GM19438 (cell line): ENCODE results near the gene RMI1.

Experiments
- ATAC-seq: cut with Tn5 transposase; IDR thresholded peaks from one replicate; pipeline ENCODE4 v1.9.1; 2021; ENCODE audit warnings: low read depth; ENCODE audit not compliant: unreplicated experiment

The RMI1 gene

GRCh38 chr9:83966209-83966582 is 14.4 kb upstream of the RMI1 start:
- ATAC-seq = no peak

- ATAC-seq = no peak
Observed at GRCh38 chr9:83967073-83967472, 13.5 kb upstream of the RMI1 start.

GRCh38 chr9:83969602-83970001 is 11.0 kb upstream of the RMI1 start:
- ATAC-seq = no peak

DNA sequence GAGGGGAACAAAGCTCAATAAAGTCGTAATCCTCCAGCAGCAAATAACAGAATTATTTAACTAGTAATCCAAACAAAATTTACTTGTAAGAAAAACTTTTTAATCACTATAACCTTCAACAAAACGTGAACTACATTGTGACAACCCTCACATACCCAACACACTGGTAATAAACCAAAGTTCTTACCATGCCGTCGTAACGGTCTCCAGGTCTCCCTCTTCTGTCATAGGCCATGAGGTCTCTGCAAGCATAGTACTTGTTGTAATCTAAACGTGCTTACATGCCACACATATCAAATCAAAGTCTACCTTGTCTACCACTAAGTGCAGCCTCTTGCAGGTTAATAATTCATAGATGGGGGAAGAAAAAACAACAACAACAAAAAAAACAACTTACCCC is 9.1 kb upstream of the RMI1 start:
- ATAC-seq = no peak

DNA sequence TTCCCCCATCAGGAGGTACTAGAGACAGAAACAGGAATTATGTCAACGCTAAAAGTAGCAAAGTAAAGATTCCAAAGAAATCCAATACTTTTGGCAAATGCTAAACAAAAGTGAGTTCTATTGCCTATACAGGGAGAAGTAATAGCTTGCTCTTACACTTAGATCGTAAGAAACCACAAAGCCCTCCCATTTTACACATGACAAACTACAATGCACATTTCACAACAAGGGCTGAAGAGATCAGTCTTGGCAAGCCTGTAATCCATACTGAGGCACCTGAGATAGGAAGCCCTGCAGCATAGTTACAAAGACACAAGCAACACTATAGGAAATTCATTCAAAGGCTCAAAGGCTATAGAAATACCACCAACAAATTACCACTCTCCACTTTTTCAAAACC is 8.3 kb upstream of the RMI1 start:
- no peak for ATAC-seq

GRCh38 chr9:83975300-83975699 is 5.3 kb upstream of the RMI1 start:
- no peak for ATAC-seq

DNA sequence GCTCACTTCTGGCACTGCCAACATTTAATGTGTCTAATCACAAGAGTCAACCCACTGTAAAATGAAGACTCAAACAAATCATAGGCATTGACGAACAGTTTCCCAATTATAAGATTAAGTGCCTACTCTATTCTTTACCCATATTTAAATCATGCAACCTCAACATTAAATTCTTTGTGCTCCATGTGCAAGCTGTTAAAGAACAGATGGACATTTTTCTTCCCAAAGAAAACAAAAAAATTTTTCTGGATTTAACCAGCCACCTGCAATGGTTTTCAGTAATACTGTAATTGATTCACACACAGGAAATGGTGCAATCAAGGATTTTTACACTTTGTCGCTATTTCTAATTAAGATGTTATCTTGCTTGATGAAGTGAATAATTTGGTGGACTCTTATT is 4.2 kb upstream of the RMI1 start:
- ATAC-seq = no peak

DNA sequence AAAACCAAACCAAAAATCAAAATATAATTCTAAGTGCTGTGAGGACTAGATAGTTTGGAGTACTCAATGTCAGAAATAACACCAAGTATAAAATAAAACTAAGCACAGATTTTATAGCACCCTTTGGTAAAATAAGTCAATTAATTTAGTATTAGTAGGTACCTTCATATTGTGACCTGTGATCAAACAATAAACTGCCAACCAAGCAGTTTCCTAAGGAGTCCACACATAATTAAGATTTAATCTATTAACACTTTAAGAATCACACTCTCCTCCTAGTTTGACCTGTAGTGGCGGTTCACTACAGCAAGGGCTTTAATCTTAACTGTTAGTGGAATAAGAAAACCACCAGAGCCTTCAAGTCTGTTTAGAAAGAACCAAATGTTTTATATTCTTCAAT is 3.4 kb upstream of the RMI1 start:
- no peak for ATAC-seq

DNA sequence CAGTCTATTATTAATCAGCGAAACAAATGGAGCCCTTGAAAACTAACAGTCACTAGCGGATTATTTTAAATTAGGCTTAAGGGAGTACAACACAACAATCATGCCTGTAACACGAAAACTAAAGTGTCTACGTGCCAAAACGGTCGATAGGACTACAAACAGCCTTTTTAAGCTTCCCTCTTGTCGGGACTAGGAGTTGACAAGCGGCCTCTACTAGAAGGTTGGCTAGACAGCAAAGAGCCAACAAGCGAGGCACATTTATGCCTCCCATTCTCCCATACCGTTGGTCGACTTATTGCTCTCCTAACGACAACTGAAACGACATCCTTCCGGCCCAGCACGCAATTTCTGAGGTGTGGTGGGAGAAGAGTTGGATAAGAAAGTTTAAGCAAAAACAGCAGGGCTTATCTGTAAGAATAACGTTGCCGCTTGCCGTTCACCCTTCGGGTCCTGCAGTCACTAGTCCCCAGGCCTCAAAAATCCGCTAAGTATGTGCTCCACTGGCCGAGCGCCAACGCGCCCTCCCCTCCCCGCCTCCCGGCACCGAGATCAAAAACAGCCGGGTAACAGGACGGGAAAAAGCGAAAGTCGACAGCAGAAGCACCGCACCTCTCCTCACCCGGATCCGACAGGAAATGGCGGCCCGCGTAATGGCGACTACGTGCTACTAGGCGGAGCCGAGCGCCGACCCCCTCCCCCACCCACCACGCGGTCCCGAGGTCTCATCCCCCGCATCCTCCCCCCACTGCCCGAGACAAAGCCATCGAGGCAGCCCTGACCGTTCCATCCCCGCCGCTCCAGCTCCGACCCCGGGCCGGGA is 1.4 kb upstream of the RMI1 start:
- peak; percentile 23 for ATAC-seq

DNA sequence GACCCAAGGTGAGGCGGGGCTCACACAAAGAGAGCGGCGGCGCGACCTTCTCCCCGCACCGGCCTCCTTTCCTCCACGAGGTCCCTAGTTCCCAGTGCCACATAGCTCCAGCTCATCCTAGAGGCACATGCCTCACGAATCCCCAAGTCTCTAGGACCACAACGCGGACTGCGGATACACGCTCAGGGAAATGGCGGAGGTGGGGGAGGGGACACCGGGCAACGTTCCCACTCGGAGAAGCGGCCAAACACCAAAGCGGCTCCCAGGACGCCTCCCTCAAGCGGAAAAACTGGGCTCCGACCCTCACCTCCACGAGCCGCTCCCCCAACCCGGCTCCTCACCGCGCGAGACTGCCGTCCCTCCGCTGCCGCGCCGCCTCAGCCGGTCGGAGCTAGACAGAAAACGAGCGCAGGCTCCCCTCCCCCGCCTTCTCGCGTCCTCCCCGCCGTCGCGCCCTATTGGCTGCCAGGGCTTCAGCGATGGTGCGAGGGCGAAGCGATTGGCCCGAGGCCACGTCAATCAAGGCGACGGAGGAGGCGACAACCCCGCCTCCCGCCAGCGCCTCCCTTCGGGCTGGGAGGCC is 702 bp upstream of the RMI1 start, which contains the start of gene HNRNPK:
HNRNPK (minus strand) TSS at position 404 of the 583 bp plus-strand sequence. CDS start 1,963 bp downstream, outside the sequence.
- ATAC-seq = peak; percentile 78

DNA sequence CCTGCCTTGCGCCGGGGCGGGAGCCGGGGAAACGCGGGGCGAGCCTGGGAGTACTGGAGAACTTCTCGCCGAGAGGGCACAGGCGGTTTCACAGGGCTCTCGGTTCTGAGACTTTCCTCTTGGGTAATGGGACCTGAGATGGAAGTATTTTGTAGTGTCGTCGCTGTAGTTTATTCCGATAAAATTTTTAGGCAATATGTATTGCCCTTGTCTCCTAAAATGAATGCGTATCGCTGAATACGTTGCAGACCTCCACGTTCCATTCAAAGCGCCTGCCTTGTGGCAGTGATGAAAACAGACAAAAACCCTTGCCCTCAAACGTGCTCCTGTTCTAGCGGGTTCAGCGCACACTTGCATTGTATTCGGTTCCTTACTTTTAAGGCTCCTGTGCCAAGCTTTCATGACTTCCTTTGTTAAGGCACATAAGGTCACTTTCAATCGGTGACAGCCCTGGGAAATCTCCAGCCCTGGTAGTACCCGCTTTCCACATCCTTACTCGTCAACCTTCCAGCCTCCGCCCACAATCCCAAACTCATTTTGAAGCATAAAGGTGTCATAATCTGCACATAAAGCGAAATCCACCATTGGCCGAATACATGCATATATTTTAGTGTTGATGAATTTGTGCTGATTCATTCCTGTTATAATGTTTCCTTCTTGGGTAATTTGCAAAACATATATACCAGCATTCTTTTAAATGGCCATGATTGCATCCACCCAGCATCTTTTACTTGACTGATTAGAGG is 694 bp downstream of the RMI1 start:
- ATAC-seq = no peak

GRCh38 chr9:83986195-83986594 is 5.6 kb downstream of the RMI1 start:
- no peak for ATAC-seq

GRCh38 chr9:83986765-83987401 is 6.3 kb downstream of the RMI1 start:
- no peak for ATAC-seq

DNA sequence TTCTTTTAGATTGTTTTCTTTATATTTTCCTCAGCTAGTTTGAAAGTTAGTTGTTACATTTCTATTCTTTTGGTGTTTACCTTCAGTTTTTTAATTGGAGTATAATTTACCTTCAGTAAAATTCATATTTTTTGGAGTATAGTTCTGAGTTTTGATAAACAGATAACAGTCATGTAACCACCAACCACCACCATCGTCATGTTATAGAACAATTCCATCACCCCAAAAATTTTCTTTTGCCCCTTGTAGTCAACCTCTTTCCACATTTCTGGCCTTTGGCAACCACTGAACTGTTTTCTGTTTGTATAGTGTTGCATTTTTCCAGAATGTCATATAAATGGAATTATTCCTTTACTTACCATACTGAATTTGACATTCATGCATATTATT is 6.8 kb downstream of the RMI1 start:
- ATAC-seq = no peak

GRCh38 chr9:83988411-83988810 is 7.8 kb downstream of the RMI1 start:
- ATAC-seq = no peak

DNA sequence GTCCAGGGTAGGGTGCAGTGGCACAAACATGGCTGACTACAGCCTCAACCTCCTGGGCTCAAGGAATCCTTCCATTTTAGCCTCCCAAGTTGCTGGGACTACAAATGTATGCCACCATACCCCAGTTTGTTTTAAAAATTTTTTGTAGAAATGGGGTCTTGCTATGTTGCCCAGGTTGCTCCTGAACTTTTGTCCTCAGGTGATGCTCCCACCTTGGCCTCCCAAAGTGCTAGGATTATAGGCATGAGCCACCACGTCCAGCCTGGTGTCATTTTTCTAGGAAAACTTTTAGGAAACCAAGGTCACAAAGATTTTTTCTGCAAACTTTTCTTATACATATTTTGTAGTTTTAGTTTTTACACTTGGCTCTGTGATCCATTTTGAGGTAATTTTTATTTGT is 10.8 kb downstream of the RMI1 start:
- ATAC-seq = no peak

DNA sequence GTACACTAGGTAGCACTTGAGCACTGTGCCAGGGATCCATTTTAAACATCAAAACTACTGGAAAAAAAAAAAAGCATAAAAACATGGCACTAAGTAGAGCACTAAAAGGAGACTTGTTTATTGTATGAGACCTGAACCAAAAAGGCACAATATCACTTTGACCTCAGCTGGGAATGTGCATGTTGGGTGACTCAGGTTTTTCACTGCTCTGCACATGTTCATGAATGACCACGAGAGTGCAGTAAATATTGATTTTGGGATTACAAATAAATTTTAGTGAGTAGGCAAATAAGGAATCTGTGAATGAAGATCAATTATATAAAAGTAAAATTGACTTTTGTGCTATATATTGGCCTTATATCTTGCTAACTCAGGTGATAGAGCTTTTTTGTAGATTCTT is 11.8 kb downstream of the RMI1 start:
- no peak for ATAC-seq

DNA sequence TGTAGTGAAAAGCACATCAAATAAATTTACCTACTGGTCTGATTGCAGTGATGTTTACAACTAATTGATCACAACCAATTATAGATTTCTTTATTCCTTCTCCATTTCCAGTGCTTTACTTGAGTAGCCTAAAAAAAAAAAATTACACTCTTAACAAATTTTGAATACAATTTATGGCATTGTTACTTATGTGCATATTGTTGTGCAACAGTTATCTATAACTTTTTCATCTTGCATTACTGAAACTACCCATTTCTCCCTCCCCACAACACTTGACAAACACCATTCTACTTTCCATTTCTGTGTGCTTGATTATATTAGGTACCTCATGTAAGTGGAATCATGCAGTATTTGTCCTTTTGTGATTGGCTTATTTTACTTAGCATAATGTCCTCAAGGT is 12.3 kb downstream of the RMI1 start:
- ATAC-seq = no peak

GRCh38 chr9:83996126-83996525 is 15.5 kb downstream of the RMI1 start:
- no peak for ATAC-seq

DNA sequence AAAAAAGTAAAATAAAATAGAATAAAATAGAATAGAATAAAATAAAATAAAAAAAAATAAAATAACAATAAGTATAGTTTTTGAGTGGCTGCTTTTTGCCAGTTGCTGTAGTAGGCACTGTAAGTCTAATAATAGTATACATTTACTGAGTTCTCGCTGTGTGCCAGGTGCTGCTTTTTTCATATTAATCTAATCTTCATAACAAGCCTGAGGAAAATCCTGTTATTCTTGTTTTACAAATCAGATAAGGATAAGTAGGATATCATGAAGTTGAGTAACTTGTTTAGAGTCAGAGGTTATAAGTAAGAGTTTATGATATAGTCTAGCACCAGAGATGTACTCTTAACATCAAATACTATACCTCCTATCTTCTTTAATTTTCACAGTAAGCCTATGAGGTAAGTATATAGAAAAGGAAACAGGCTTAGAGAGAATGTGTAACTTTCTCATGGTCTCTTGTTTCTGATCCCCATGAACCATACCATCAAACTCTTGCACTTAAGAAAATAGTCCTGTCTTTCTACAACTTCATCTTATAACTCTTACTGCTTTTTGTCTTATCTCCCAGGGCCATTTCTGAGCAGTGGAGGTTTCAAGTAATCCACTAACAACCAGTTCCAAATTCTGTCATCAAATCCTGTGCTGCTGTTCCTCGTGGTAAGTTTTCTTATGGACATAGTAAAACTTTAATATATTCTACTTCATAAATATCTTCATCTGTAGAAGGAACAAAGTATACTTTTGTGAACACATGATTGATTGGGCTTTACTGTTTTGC is 18.7 kb downstream of the RMI1 start:
- no peak for ATAC-seq
